MV-4-11 (cell line): ENCODE measurements around the gene SGK2.
"Not testable (repeated sequence)": the region's sequence is repeated elsewhere in the genome, so short reads cannot be mapped to it uniquely, and the experiment has no call there.

ENCODE experiments used
- DNase-seq: peaks from one replicate; lab custom pipeline; 2025; lab: John Stamatoyannopoulos, UW

Gene SGK2

GRCh38 chr20:43603124-43603523 lies 44.3 kb downstream of the SGK2 start:
- DNase-seq = no peak

DNA sequence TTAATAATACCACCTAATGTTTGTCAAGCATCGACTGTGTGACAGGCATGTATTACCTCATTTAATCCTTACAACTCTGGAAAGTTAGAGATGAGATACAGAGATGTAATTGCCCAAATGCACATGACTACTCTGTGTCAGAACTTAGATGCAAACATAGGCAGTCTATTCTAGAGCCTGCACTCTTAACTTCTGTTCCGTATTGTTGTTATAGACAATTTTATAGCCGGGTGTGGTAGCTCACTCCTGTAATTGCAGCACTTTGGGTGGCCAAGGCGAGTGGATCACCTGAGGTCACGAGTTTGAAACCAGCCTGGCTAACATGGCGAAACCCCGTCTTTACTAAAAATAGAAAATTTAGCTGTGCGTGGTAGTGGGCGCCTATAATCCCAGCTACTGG lies 46.9 kb downstream of the SGK2 start:
- DNase-seq = no peak

GRCh38 chr20:43607278-43607677 lies 48.5 kb downstream of the SGK2 start:
- not testable (repeated sequence) for DNase-seq

- DNase-seq = no peak
Observed at GRCh38 chr20:43631598-43631997, 72.8 kb downstream of the SGK2 start.
